GM23338 (cell line): ENCODE results near the gene PGAP3. TPM values are rescaled to one million over a fixed set of nuclear protein-coding genes. Genes with fewer than 3 reads are reported as not detected.

ENCODE experiments used
- ATAC-seq: fragments of 200-7000 bp; cut with Tn5 transposase; 3 replicates; pipeline ENCODE4 v1.9.1; 2020
- DNase-seq: peaks from one replicate; pipeline ENCODE4 v3.0.0-alpha.2; 2015; ENCODE audit warnings: low spot score
- H2AFZ ChIP-seq: fragments of 200-600 bp; sonication (generic); 2 replicates; pipeline ENCODE4 v1.8.0; 2016; ENCODE audit warnings: antibody characterized with exemption, mild to moderate bottlenecking, moderate library complexity
- H3F3A ChIP-seq: fragments of 200-600 bp; sonication (generic); replicated peaks from 2 replicates; pipeline ENCODE4 v1.8.0; 2017; ENCODE audit warnings: antibody characterized with exemption, mixed run types, low read depth
- H3K27ac ChIP-seq: fragments of 200-600 bp; sonication (generic); 2 replicates; pipeline ENCODE4 v1.6.1; 2016; ENCODE audit warnings: low read depth
- H3K27me3 ChIP-seq: fragments of 200-600 bp; sonication (generic); 2 replicates; pipeline ENCODE4 v1.8.0; 2016; ENCODE audit warnings: mild to moderate bottlenecking, mixed run types, moderate library complexity; ENCODE audit not compliant: insufficient read depth
- H3K36me3 ChIP-seq: fragments of 200-600 bp; sonication (generic); 2 replicates; pipeline ENCODE4 v1.8.0; 2016; ENCODE audit warnings: mild to moderate bottlenecking; ENCODE audit not compliant: insufficient read depth
- H3K4me1 ChIP-seq: fragments of 200-600 bp; sonication (generic); 2 replicates; pipeline ENCODE4 v1.8.0; 2016; ENCODE audit warnings: mild to moderate bottlenecking, moderate library complexity; ENCODE audit not compliant: insufficient read depth
- H3K4me2 ChIP-seq: fragments of 200-600 bp; sonication (generic); 2 replicates; pipeline ENCODE4 v1.7.1; 2017; ENCODE audit warnings: mixed run types
- H3K4me3 ChIP-seq: fragments of 200-600 bp; sonication (generic); 2 replicates; pipeline ENCODE4 v1.6.1; 2016; ENCODE audit warnings: mixed run types
- H3K79me2 ChIP-seq: fragments of 200-600 bp; sonication (generic); replicated peaks from 2 replicates; pipeline ENCODE4 v1.8.0; 2017; ENCODE audit warnings: mild to moderate bottlenecking; ENCODE audit not compliant: insufficient read depth
- H3K9me2 ChIP-seq: fragments of 200-600 bp; sonication (generic); 2 replicates; pipeline ENCODE4 v1.8.0; 2017; ENCODE audit not compliant: insufficient read depth
- H4K20me1 ChIP-seq: fragments of 200-600 bp; sonication (generic); replicated peaks from 2 replicates; pipeline ENCODE4 v1.8.0; 2017; ENCODE audit warnings: mild to moderate bottlenecking; ENCODE audit not compliant: insufficient read depth
- H3K27ac Mint-ChIP-seq: 2 replicates; pipeline ENCODE4 v1.8.0; 2020; ENCODE audit warnings: inconsistent platforms, mild to moderate bottlenecking, moderate library complexity, mixed read lengths
- H3K27me3 Mint-ChIP-seq: 3 replicates; pipeline ENCODE4 v1.8.0; 2022; ENCODE audit warnings: low read depth, mild to moderate bottlenecking, moderate library complexity, mixed read lengths, inconsistent platforms; ENCODE audit not compliant: insufficient read depth, poor library complexity
- H3K36me3 Mint-ChIP-seq: 3 replicates; pipeline ENCODE4 v1.8.0; 2021; ENCODE audit warnings: low read depth, mild to moderate bottlenecking, inconsistent platforms, moderate library complexity, mixed read lengths
- H3K4me1 Mint-ChIP-seq: 3 replicates; pipeline ENCODE4 v1.8.0; 2020; ENCODE audit warnings: mild to moderate bottlenecking, inconsistent platforms, mixed read lengths
- H3K4me3 Mint-ChIP-seq: 3 replicates; pipeline ENCODE4 v1.8.0; 2021; ENCODE audit warnings: moderate library complexity, mild to moderate bottlenecking, inconsistent platforms, mixed read lengths
- H3K9me3 Mint-ChIP-seq: 3 replicates; pipeline ENCODE4 v1.8.0; 2020; ENCODE audit warnings: moderate library complexity, mild to moderate bottlenecking, inconsistent platforms, mixed read lengths
- CREB1 ChIP-seq: fragments of 250-450 bp; sonication (Bioruptor Pico); IDR thresholded peaks from 2 replicates; pipeline ENCODE4 v1.5.0; 2020; ENCODE audit warnings: low read depth, mild to moderate bottlenecking, moderate library complexity
- CTCF ChIP-seq, 2 experiments: fragments of 200-600 bp in 1 of 2; sonication (generic) in 1 of 2; conservative IDR thresholded peaks; 2 replicates each; pipeline versions ENCODE4 v1.5.1 to v1.6.1; 2016 to 2017; ENCODE audit warnings: antibody characterized with exemption in 2 of 2, low read depth in 2 of 2, mild to moderate bottlenecking in 2 of 2, moderate library complexity in 1 of 2
- ETS1 ChIP-seq: IDR thresholded peaks from 2 replicates; pipeline ENCODE4 v1.6.1; 2016; ENCODE audit warnings: antibody characterized with exemption
- POLR2AphosphoS5 ChIP-seq: IDR thresholded peaks from 2 replicates; pipeline ENCODE4 v1.6.1; 2016; ENCODE audit warnings: antibody characterized with exemption, low read depth
- ZNF331 ChIP-seq: fragments of 250-450 bp; sonication (Bioruptor Pico); IDR thresholded peaks from 2 replicates; pipeline ENCODE4 v1.5.0; 2020; ENCODE audit warnings: low read depth, mild to moderate bottlenecking, moderate library complexity
- ZNF462 ChIP-seq: fragments of 250-450 bp; sonication (Bioruptor Pico); IDR thresholded peaks from 2 replicates; pipeline ENCODE4 v1.5.0; 2020; ENCODE audit warnings: mild to moderate bottlenecking, moderate library complexity
- polyA plus RNA-seq: library from polyadenylated mRNA; unstranded; fragments of >200 nt; fragmentation: Nextera tagmentation; extraction: Ambion mirVana; gene quantifications from 2 replicates; pipeline ENCODE4 v1.2.1, GENCODE V29; 2016
- total RNA-seq: library from RNA; depleted of rRNA; stranded (reverse); fragments of >200 nt; shearing (Covaris generic); gene quantifications from 2 replicates; pipeline ENCODE4 v1.2.3, GENCODE V29; 2014

Gene PGAP3
- total and polyA plus RNA-seq, 2 experiments from 2014 or later: 7.0 to 10.7 TPM

- TF ChIP-seq ETS1: no peak
Measured at GRCh38 chr17:39732586-39732985, 44.7 kb upstream of the PGAP3 start (continued).

GRCh38 chr17:39730095-39730921, 42.5 kb upstream of the PGAP3 start, which contains the start of gene MIEN1:
TSS of gene MIEN1 (minus strand) at chr17:39730532. CDS start at chr17:39730495, 37 bp downstream.
- Mint-ChIP-seq H3K27ac (peak within 1 kb of the TSS; percentile 88), H3K36me3 (peaks cover 37% of the 10 kb centered on the region), H3K9me3 (no peaks in the 10 kb centered on the region; the same call in 2 of the 3 replicates), H3K4me1 (peaks cover 17% of the 10 kb centered on the region), H3K27me3 (peaks cover 27% of the 10 kb centered on the region), H3K4me3 (peak within 1 kb of the TSS; percentile 85)
- DNase-seq (peak; percentile 93), ATAC-seq (peak; percentile 89)
- TF ChIP-seq CTCF (conservative IDR thresholded peaks at IDR 0.05; ENCODE audit: low read depth in 2 of 2) (peak; percentile 68 to 74), CREB1 (CRISPR knock-in tag) (peak; percentile 95), POLR2AphosphoS5 (peak; percentile 66), ZNF331 (CRISPR knock-in tag) (no peak), ZNF462 (CRISPR knock-in tag) (no peak)
- Histone ChIP-seq H3K36me3 (0 out of 2 replicates have a peak, but pooled peaks cover 10% of the 10 kb centered on the region), H4K20me1 (no peaks in the 10 kb centered on the region; the same call in 1 of the 2 replicates), H3K79me2 (no peaks in the 10 kb centered on the region), H3K4me3 (peak within 1 kb of the TSS; percentile 81), H2AFZ (peak within 1 kb of the TSS; percentile 90), H3F3A (peaks cover 16% of the 10 kb centered on the region), H3K4me1 (peaks cover 15% of the 10 kb centered on the region), H3K27ac (peak within 1 kb of the TSS; percentile 90), H3K9me2 (no peaks in the 10 kb centered on the region), H3K27me3 (no peaks in the 10 kb centered on the region), H3K4me2 (peak within 1 kb of the TSS; percentile 95)
